ENCODE data around the gene PHLDA2.

DNA sequence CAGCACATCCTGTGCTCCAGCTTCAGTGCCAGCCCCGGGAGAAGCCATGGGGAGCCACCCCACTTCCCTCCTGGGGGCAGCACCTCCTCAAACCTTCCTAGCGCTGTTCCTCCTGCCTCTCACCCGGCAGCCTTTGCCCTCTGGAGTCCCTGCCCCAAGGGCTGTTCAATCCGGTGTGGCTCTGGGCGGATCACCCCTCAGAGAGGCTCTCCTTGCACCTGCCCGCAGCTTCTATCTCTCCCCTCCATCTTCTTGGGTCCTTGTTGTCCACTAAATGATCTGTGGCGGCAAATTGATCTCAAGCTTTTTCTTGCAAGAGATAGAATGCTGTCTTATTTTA, 25.6 kb downstream of the PHLDA2 start:
- TF ChIP-seq CTCF (conservative IDR thresholded peaks at IDR 0.05; ENCODE audit: low read length): no peak; the same call in 1 of the 2 replicates
- no peak for TF ChIP-seq EZH2phosphoT487 (IDR thresholded peaks at IDR 0.05; ENCODE audit: borderline replicate concordance)

Data from Loucy (cell line).